ES-I3 (cell line): ENCODE data around the gene FAM241A.
"Not testable (repeated sequence)": the region's sequence is repeated elsewhere in the genome, so short reads cannot be mapped to it uniquely, and the experiment has no call there.

Source experiments
- H3K36me3 ChIP-seq: 2 replicates; pipeline ENCODE4 v1.6.1; 2013; ENCODE audit warnings: mild to moderate bottlenecking, low read length, control low read depth, moderate library complexity; ENCODE audit not compliant: insufficient read depth
- H3K4me1 ChIP-seq: 2 replicates; pipeline ENCODE4 v1.6.1; 2013; ENCODE audit warnings: mild to moderate bottlenecking, control low read depth, low read length; ENCODE audit not compliant: insufficient read depth
- H3K9ac ChIP-seq: 2 replicates; pipeline ENCODE4 v1.6.1; 2013; ENCODE audit warnings: low read depth, mild to moderate bottlenecking, low read length, moderate library complexity
- H3K9me3 ChIP-seq: 2 replicates; pipeline ENCODE4 v1.6.1; 2013; ENCODE audit warnings: mild to moderate bottlenecking, low read length, moderate library complexity; ENCODE audit not compliant: control insufficient read depth, insufficient read depth

FAM241A gene

GRCh38 chr4:112145326-112145789 lies at the start of gene FAM241A:
Gene FAM241A (plus strand): TSS chr4:112145454. CDS start chr4:112145581, 127 bp downstream.
- H3K36me3 ChIP-seq: no peaks in the 10 kb centered on the region
- no peaks in the 10 kb centered on the region for H3K9me3 ChIP-seq
- H3K9ac ChIP-seq: peak within 1 kb of the TSS; percentile 65
- no peaks in the 10 kb centered on the region for H3K4me1 ChIP-seq

DNA sequence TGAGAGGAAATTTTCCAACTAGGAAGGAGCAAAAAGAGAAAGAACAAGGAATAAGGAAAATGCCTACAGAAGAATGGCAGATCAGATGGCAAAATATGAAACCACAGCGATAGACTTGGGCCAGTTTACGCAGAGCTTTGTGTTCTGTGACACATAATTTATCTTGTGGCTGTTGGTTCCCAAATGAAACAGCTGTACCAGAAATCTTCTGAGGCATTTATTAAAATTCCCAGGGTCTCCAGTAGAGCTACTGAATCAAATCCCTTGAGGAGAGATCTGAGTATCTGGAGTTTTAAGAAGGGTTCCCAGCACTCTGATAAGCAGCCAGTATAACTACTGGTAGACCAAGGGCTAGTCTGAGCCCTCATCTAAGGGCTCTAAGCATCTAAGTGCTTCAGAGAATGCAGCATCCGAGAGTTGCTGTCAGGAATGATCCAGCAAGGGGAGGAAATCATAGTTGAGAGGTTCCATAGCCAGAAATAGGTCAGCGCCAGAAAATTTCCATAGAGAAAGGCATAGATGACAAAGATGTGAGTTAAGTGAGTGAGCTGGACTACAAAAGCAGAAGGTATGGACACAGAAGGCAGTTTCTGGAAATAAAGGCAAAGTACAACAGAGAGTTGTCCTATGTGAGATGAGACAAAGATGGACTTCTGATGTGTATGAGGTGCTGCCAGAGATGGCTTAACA lies 46.3 kb upstream of the FAM241A start:
- H3K4me1 ChIP-seq: no peaks in the 10 kb centered on the region
- no peaks in the 10 kb centered on the region for H3K9me3 ChIP-seq
- no peaks in the 10 kb centered on the region for H3K36me3 ChIP-seq
- no peak overlapping the region; the same call in 1 of the 2 replicates for H3K9ac ChIP-seq

- Histone ChIP-seq H3K9ac (no peak overlapping the region; the same call in 1 of the 2 replicates), H3K4me1 (no peaks in the 10 kb centered on the region), H3K36me3 (no peaks in the 10 kb centered on the region), H3K9me3 (no peaks in the 10 kb centered on the region)
Measured at GRCh38 chr4:112099701-112100297, 45.5 kb upstream of the FAM241A start.

DNA sequence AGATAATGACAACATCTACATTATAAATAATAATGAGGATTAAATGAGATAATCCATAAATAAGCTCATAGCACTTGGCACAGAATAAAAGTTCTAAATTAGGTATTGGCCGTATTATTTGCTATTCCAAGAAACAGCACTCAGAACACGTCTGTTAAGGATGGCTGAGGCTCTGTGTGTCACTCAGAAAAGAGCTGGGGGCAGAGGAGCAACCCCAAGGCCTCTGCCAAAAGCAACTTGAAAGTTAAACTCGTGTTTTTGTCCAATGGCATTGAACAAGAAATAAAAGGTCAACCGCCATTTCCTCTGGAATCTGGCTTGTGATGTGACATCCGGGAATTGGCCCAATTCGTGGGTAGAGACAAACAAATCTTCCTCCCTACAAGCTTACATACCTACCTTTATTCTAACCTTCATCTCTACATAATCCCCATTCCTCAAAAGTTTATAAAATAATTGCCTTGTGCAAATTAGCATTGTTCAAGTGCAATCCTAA lies 42.3 kb upstream of the FAM241A start:
- Histone ChIP-seq H3K4me1 (no peaks in the 10 kb centered on the region), H3K9ac (no peak overlapping the region), H3K9me3 (no peaks in the 10 kb centered on the region), H3K36me3 (no peaks in the 10 kb centered on the region)

DNA sequence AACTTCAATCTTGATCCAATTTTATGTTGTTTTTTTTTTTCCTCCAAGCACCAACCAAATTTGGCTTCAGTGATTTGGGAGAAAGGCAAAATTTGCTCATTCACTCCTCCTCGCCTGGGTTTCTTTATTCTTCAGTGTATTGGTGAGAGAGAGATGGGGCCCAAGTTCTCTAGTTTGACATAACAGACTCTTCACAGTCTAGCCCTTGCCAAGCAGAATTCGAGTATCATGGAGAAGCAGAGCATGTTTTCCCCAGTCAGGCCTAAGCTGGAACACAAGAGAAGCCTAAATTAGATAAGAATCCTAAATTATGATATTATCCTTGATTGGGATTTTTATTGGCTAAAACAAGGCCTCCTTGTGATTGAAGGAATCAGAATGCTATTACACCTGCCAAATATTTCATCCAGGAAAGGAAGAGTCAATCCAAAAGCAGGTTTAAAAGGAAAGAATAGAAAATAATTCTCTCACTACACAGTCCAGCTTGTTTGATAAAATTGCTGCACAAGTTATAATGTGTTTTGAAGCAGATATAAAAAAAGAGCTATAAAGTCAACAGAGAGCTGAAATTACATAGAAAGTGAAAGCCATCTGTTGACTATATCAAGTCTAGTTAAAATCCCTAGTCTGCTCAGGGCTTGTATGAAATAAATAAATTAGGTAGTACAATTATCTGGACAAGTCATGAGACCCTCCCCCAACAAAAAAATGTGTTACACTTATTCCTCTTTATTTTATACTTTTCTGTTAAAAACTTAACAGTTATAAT lies 39.9 kb upstream of the FAM241A start:
- H3K9me3 ChIP-seq: no peaks in the 10 kb centered on the region
- H3K4me1 ChIP-seq: no peaks in the 10 kb centered on the region

DNA sequence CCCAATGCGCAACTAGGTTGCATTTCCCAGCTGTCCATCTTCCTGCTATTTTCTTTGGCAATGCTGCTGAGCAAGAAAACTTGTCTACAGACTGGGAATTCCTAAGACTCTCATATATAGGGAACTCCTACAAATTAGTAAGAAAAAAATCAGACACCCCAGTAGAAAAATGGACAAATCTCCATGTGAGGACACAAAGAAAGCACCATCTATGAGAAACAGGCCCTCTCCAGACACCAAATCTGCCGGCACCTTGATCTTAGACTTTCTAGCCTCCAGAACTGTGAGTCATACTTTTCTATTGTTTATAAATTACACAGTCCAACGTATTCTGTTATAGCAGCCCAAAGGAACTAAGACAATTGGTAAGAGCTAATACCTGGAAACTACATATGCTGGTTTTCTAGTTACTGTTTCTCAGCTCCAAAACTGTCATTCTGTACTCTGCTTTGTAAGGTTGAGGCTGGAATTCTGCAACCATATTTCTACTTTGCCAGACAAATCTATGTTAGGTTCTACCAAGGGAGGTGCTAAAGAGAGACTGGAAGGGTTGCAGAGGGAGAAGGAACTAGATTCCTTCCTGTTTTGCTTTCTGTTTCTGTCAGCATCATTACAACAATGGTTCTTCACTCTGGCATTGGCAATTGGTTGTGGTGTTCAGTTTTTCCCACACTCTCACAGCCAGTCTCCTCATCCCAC lies 35.7 kb upstream of the FAM241A start:
- Histone ChIP-seq H3K9me3 (no peaks in the 10 kb centered on the region), H3K4me1 (no peaks in the 10 kb centered on the region), H3K9ac (no peak overlapping the region), H3K36me3 (no peaks in the 10 kb centered on the region)

More for the DNA sequence above, 39.9 kb upstream of the FAM241A start:
- Histone ChIP-seq H3K9ac (no peak overlapping the region), H3K36me3 (no peaks in the 10 kb centered on the region)

DNA sequence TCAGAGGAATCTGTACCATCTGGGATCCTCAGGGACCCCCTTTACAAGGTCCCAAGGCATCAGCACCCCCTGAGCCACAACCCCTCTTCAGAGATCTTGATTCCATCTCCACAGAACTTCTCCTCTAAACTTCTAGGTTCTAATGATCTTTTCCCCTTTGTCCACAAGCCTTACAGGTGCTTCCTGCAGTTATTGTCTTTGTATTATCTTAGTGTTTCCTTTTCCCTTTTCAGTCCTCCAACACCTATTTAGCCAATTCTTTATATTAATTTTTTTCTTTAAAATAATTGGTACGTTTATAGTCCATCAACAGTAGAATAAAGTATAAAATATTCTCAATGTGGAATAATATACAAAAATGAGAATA lies 35.2 kb upstream of the FAM241A start:
- H3K4me1 ChIP-seq: no peaks in the 10 kb centered on the region
- no peak overlapping the region for H3K9ac ChIP-seq
- no peaks in the 10 kb centered on the region for H3K9me3 ChIP-seq
- no peaks in the 10 kb centered on the region for H3K36me3 ChIP-seq

- H3K9me3 ChIP-seq: no peaks in the 10 kb centered on the region
- no peaks in the 10 kb centered on the region for H3K4me1 ChIP-seq
- no peak overlapping the region for H3K9ac ChIP-seq
- H3K36me3 ChIP-seq: no peaks in the 10 kb centered on the region
Measured at GRCh38 chr4:112111306-112111705, 33.9 kb upstream of the FAM241A start.

DNA sequence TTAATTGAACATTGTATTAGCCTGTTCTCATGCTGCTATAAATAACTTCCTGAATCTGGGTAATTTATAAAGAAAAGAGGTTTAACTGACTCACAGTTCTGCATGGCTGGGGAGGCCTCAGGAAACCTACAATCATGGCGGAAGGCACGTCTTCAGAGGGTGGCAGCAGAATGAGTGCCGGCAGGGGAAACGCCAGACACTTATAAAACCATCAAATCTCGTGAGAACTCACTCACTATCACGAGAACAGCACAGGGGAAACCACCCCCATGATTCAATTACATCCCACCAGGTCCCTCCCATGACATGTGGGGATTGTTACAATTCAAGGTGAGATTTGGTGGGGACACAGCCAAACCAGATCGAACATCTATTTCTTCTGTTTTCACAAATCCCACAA lies 33.2 kb upstream of the FAM241A start:
- H3K36me3 ChIP-seq, H3K9ac ChIP-seq, H3K4me1 ChIP-seq, H3K9me3 ChIP-seq: not testable (repeated sequence)

GRCh38 chr4:112112590-112113170 lies 32.6 kb upstream of the FAM241A start:
- Histone ChIP-seq H3K36me3 (no peaks in the 10 kb centered on the region), H3K9me3 (no peaks in the 10 kb centered on the region), H3K9ac (no peak overlapping the region), H3K4me1 (no peaks in the 10 kb centered on the region)

DNA sequence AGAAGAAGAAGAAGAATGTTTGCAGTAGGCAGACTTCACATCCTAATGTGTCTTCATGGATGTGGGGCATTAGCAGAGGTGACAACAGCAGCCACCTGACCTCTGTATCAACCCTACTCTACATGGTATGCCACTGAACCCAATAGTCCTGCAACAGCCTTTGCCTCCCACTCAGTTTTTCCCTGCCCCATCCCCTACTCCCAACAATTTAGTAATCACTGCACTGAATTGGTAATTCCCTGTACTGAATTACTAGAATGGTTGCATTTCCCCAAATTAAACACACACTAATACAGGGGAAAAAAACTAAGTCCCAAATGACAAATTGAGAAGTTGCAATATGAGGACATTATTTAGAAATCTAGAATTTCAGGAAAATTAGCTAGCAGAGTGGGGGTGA lies 31.4 kb upstream of the FAM241A start:
- Histone ChIP-seq H3K9ac (no peak overlapping the region), H3K36me3 (no peaks in the 10 kb centered on the region), H3K4me1 (no peaks in the 10 kb centered on the region), H3K9me3 (no peaks in the 10 kb centered on the region)

- Histone ChIP-seq H3K9ac (no peak overlapping the region), H3K9me3 (no peaks in the 10 kb centered on the region)
Measured at GRCh38 chr4:112114452-112114851, 30.8 kb upstream of the FAM241A start.

GRCh38 chr4:112118742-112119352 lies 26.4 kb upstream of the FAM241A start:
- Histone ChIP-seq H3K4me1 (no peaks in the 10 kb centered on the region), H3K9ac (no peak overlapping the region), H3K9me3 (peaks cover 2% of the 10 kb centered on the region; the same call in 1 of the 2 replicates), H3K36me3 (no peaks in the 10 kb centered on the region)

More at GRCh38 chr4:112114452-112114851, 30.8 kb upstream of the FAM241A start:
- Histone ChIP-seq H3K4me1 (no peaks in the 10 kb centered on the region), H3K36me3 (no peaks in the 10 kb centered on the region)
